Peyer's patch (tissue), 4 donors: Measurements from ENCODE around the gene APOA1. TPM values are rescaled to one million over a fixed set of nuclear protein-coding genes. Genes with fewer than 3 reads are reported as not detected.

ENCODE experiments used
- DNase-seq, 3 donors: peaks; one replicate each; pipeline ENCODE4 v3.0.0-alpha.2; 2017 to 2019
- H3K27ac ChIP-seq, 4 donors: fragments of 200-600 bp; sonication (generic); one replicate each; pipeline ENCODE4 v1.5.1; 2016 to 2019
- H3K27me3 ChIP-seq, 2 donors: fragments of 200-600 bp; sonication (generic); one replicate each; pipeline ENCODE4 v1.5.1; 2019
- H3K36me3 ChIP-seq, 3 donors: fragments of 200-600 bp; sonication (generic); one replicate each; pipeline ENCODE4 v1.5.1; 2016 to 2019
- H3K4me1 ChIP-seq, 4 donors: fragments of 200-600 bp; sonication (generic); one replicate each; pipeline ENCODE4 v1.5.1; 2016 to 2019
- H3K4me3 ChIP-seq, 4 donors: fragments of 200-600 bp; sonication (generic); 1 replicate in 3 of 4; 2 replicates in 1 of 4; pipeline ENCODE4 v1.5.1; 2016 to 2019; ENCODE audit warnings: mild to moderate bottlenecking in 1 of 4
- H3K9me3 ChIP-seq, 4 donors: fragments of 200-600 bp; sonication (generic); one replicate each; pipeline ENCODE4 v1.5.1; 2016 to 2019; ENCODE audit warnings: mild to moderate bottlenecking in 1 of 4
- POLR2A ChIP-seq, 2 donors: fragments of 450-650 bp; IDR thresholded peaks; one replicate each; pipeline ENCODE4 v1.5.1; 2017; ENCODE audit warnings: antibody characterized with exemption in 2 of 2, mild to moderate bottlenecking in 2 of 2, moderate library complexity in 2 of 2
- total RNA-seq, 4 donors: library from RNA; depleted of rRNA; stranded (reverse); fragments of >200 nt; gene quantifications; one replicate each; pipeline ENCODE4 v1.1.0, GENCODE V29; 2016
- TF ChIP-seq, protein P1 (sequence below), 6 experiments: fragments of 450-650 bp in 4 of 6; fragments of 200-600 bp in 2 of 6; sonication (generic) in 1 of 6; IDR thresholded peaks; one replicate each; pipeline ENCODE4 v1.5.1; 2017 to 2019; ENCODE audit warnings: antibody characterized with exemption in 6 of 6, mild to moderate bottlenecking in 3 of 6, moderate library complexity in 1 of 6

Gene APOA1
- total RNA-seq: 1,000 to 10,000 TPM in 3 of 4 donors, 10 to 100 TPM in 1; 42.9 to 6,445 (median 3,046) TPM

DNA sequence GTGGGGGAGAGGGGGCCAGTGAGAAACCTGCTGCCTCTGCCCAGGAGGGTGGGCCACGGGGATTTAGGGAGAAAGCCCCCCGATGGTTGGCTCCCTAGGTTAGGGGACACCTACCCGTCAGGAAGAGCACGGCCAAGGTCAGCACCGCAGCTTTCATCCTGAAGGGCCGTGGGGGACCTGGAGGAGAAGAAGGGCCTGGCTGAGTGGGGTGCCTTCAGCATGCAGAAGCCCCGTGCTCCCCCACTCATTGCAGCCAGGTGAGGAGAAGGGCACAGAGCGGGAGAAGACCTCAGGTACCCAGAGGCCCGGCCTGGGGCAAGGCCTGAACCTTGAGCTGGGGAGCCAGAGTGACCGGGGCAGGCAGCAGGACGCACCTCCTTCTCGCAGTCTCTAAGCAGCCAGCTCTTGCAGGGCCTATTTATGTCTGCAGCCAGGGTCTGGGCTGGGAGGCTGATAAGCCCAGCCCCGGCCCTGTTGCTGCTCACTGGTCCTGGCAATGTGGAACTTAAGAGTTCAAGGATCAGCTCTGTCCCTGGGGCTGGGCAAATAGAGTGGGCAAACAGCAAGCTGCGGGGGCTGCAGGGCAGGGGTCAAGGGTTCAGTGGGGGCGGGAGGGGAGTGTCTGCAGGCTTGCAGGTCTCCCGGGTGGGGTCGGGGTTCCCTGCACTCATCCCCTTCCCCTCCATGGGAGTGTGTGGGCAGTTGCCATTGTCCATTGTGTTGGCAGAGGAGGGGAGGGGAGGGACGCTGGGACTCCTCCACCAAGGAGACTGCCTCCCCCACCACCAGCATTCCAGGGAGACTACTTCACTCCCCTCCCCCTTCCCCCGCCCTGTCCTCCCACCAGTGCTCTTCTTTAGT, at the start of gene APOA1:
Gene APOA1 (minus strand): TSS at position 392 of the 861 bp plus-strand sequence. CDS start 235 bp downstream, at position 157.
- Histone ChIP-seq H3K4me3 (peak within 1 kb of the TSS in 2 of 4 donors; percentile 43 to 47), H3K27me3 (no peaks in the 10 kb centered on the region), H3K27ac (peak within 1 kb of the TSS in 3 of 4 donors; percentile 45 to 82 (median 76)), H3K36me3 (no peaks in the 10 kb centered on the region), H3K9me3 (no peaks in the 10 kb centered on the region), H3K4me1 (peaks cover 0 to 21% (median 6%) of the 10 kb centered on the region in 4 donors)
- DNase-seq: peak in 2 of 3 donors; percentile 60 to 72
- TF ChIP-seq, protein P1, sequence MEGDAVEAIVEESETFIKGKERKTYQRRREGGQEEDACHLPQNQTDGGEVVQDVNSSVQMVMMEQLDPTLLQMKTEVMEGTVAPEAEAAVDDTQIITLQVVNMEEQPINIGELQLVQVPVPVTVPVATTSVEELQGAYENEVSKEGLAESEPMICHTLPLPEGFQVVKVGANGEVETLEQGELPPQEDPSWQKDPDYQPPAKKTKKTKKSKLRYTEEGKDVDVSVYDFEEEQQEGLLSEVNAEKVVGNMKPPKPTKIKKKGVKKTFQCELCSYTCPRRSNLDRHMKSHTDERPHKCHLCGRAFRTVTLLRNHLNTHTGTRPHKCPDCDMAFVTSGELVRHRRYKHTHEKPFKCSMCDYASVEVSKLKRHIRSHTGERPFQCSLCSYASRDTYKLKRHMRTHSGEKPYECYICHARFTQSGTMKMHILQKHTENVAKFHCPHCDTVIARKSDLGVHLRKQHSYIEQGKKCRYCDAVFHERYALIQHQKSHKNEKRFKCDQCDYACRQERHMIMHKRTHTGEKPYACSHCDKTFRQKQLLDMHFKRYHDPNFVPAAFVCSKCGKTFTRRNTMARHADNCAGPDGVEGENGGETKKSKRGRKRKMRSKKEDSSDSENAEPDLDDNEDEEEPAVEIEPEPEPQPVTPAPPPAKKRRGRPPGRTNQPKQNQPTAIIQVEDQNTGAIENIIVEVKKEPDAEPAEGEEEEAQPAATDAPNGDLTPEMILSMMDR (IDR thresholded peaks at IDR 0.05): no peak
- TF ChIP-seq POLR2A (IDR thresholded peaks at IDR 0.05): peak; percentile 57 to 59

- TF ChIP-seq, protein P1 (IDR thresholded peaks at IDR 0.05): no peak
- no peak for TF ChIP-seq POLR2A (IDR thresholded peaks at IDR 0.05)
- Histone ChIP-seq H3K27me3 (no peaks in the 10 kb centered on the region), H3K4me1 (peaks cover 0 to 7% (median 0%) of the 10 kb centered on the region in 4 donors), H3K27ac (peak overlapping the region in 2 of 4 donors; percentile 1 to 54), H3K36me3 (peaks cover 0 to 2% (median 0%) of the 10 kb centered on the region in 3 donors), H3K4me3 (no peak overlapping the region), H3K9me3 (no peaks in the 10 kb centered on the region)
- DNase-seq: no peak
These were observed 48.7 kb upstream of the APOA1 start for GRCh38 chr11:116885951-116886655.

- Histone ChIP-seq H3K4me1 (peaks cover 0 to 7% (median 0%) of the 10 kb centered on the region in 4 donors), H3K36me3 (peaks cover 0 to 4% (median 0%) of the 10 kb centered on the region in 3 donors), H3K4me3 (no peak overlapping the region), H3K27me3 (no peaks in the 10 kb centered on the region), H3K27ac (no peak overlapping the region), H3K9me3 (no peaks in the 10 kb centered on the region)
- no peak for DNase-seq
- TF ChIP-seq, protein P1 (IDR thresholded peaks at IDR 0.05): no peak
- TF ChIP-seq POLR2A (IDR thresholded peaks at IDR 0.05): no peak
These were observed 45.0 kb upstream of the APOA1 start for GRCh38 chr11:116882386-116882785.

- no peak overlapping the region for H3K27ac ChIP-seq
- no peaks in the 10 kb centered on the region for H3K27me3 ChIP-seq
- no peaks in the 10 kb centered on the region for H3K9me3 ChIP-seq
- no peak for TF ChIP-seq POLR2A (IDR thresholded peaks at IDR 0.05)
- TF ChIP-seq, protein P1 (IDR thresholded peaks at IDR 0.05): no peak
- H3K36me3 ChIP-seq: peaks cover 0 to 4% (median 0%) of the 10 kb centered on the region in 3 donors
- no peak for DNase-seq
- no peaks in the 10 kb centered on the region for H3K4me1 ChIP-seq
- no peak overlapping the region for H3K4me3 ChIP-seq
These were observed 43.7 kb upstream of the APOA1 start for GRCh38 chr11:116881143-116881542.

DNA sequence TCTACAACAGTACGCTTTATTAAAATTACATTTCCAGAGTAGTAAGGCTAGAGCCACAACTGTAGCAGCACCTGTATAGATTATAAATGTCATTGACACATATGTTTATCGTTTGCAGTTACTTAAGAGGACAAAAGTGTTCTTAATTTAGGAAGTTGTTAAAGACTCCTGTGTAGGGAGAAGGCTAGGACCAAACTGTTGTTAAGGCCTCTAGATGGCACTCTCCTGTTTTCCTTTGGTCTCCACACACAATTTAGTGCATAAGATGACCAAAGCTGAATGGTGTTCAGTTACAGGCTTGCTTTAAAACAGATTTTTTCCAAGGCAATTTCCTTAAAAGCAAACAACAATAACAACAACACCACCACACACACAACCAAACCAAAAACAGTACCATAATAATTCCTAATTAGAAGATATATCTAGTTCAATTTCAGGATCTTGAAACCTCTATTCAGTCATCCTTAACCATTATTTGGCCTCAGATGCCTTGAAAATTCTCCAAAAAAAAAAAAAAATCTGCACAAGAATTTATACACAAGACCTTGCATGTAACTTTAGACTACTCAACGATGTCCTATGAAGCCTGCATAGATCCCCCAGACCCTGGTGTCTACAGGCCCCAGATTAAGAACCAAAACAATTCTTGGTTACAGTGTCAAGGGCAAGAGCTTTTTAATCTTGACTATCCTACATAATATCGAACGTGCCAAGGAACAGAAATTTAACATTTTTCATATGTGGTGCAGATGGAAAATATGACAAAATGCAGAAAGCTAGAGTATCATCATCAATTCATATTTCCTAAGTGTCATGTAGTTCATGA, 42.6 kb upstream of the APOA1 start:
- no peak for TF ChIP-seq POLR2A (IDR thresholded peaks at IDR 0.05)
- TF ChIP-seq, protein P1 (IDR thresholded peaks at IDR 0.05): peak; percentile 31 to 78 (median 70)
- Histone ChIP-seq H3K27ac (no peak overlapping the region), H3K4me1 (no peaks in the 10 kb centered on the region), H3K4me3 (no peak overlapping the region), H3K36me3 (peaks cover 0 to 8% (median 0%) of the 10 kb centered on the region in 3 donors), H3K27me3 (no peaks in the 10 kb centered on the region), H3K9me3 (no peaks in the 10 kb centered on the region)
- no peak for DNase-seq
